SK-N-MC (cell line): ENCODE measurements around the gene SDK1.
"Not testable (repeated sequence)": the region's sequence is repeated elsewhere in the genome, so short reads cannot be mapped to it uniquely, and the experiment has no call there.

Experiments used
- DNase-seq: peaks from one replicate; pipeline ENCODE4 v3.0.0-alpha.2; 2011; ENCODE audit warnings: low read depth, low spot score
- H3K27ac ChIP-seq: fragments of 200-600 bp; sonication (generic); 2 replicates; pipeline ENCODE4 v1.5.1; 2016; ENCODE audit warnings: mixed run types
- H3K36me3 ChIP-seq: fragments of 200-600 bp; sonication (generic); 2 replicates; pipeline ENCODE4 v1.6.1; 2017; ENCODE audit warnings: antibody characterized with exemption, low read length, mixed read lengths; ENCODE audit not compliant: insufficient read depth
- H3K4me3 ChIP-seq: fragments of 200-600 bp; sonication (generic); 2 replicates; pipeline ENCODE4 v1.5.1; 2016
- H3K9ac ChIP-seq: fragments of 200-600 bp; sonication (generic); 2 replicates; pipeline ENCODE4 v1.8.0; 2017; ENCODE audit warnings: mixed run types, mixed read lengths; ENCODE audit not compliant: insufficient read length
- H3K9me3 ChIP-seq: fragments of 200-600 bp; sonication (generic); 2 replicates; pipeline ENCODE4 v1.6.1; 2017; ENCODE audit warnings: low read depth, mild to moderate bottlenecking, antibody characterized with exemption, low read length, moderate library complexity, mixed read lengths
- EZH2 ChIP-seq: fragments of 200-600 bp; sonication (generic); IDR thresholded peaks from one replicate; pipeline ENCODE4 v1.6.1; 2017; ENCODE audit warnings: antibody characterized with exemption
- FOXP2 ChIP-seq: optimal IDR thresholded peaks from 2 replicates; pipeline ENCODE3; 2011; ENCODE audit warnings: mild to moderate bottlenecking, moderate library complexity; ENCODE audit not compliant: insufficient read depth; ENCODE audit errors: extremely low read length, control extremely low read depth
- POLR2AphosphoS5 ChIP-seq: IDR thresholded peaks from 2 replicates; pipeline ENCODE4 v1.6.1; 2012; ENCODE audit warnings: mild to moderate bottlenecking, low read depth, low read length, borderline replicate concordance

SDK1 gene

GRCh38 chr7:3957472-3958108 lies 656.5 kb downstream of the SDK1 start:
- Histone ChIP-seq H3K9ac (no peak overlapping the region), H3K27ac (no peak overlapping the region), H3K4me3 (no peak overlapping the region), H3K9me3 (no peaks in the 10 kb centered on the region), H3K36me3 (peaks cover 29% of the 10 kb centered on the region)
- TF ChIP-seq EZH2 = no peak
- DNase-seq = no peak

- Histone ChIP-seq H3K9me3 (no peaks in the 10 kb centered on the region), H3K9ac (no peak overlapping the region), H3K4me3 (no peak overlapping the region), H3K27ac (no peak overlapping the region), H3K36me3 (peaks cover 31% of the 10 kb centered on the region)
- TF ChIP-seq FOXP2 = no peak
- no peak for TF ChIP-seq POLR2AphosphoS5
- TF ChIP-seq EZH2 = no peak
- no peak for DNase-seq
Observed at GRCh38 chr7:3958109-3958483, 657.0 kb downstream of the SDK1 start.

GRCh38 chr7:3959364-3959763 lies 658.3 kb downstream of the SDK1 start:
- H3K4me3 ChIP-seq = no peak overlapping the region
- no peaks in the 10 kb centered on the region for H3K9me3 ChIP-seq
- no peak overlapping the region for H3K27ac ChIP-seq
- H3K36me3 ChIP-seq = peaks cover 37% of the 10 kb centered on the region
- DNase-seq = no peak
- TF ChIP-seq POLR2AphosphoS5 = no peak
- no peak for TF ChIP-seq FOXP2
- no peak for TF ChIP-seq EZH2
- H3K9ac ChIP-seq = no peak overlapping the region

GRCh38 chr7:3960050-3960763 lies 659.2 kb downstream of the SDK1 start:
- Histone ChIP-seq H3K36me3 (peaks cover 29% of the 10 kb centered on the region), H3K9ac (no peak overlapping the region), H3K27ac (peak overlapping the region; percentile 54; the same call in 1 of the 2 replicates), H3K9me3 (no peaks in the 10 kb centered on the region), H3K4me3 (no peak overlapping the region)
- TF ChIP-seq EZH2 = no peak
- TF ChIP-seq POLR2AphosphoS5 = no peak
- TF ChIP-seq FOXP2 = no peak
- DNase-seq = no peak

GRCh38 chr7:3960942-3961341 lies 659.9 kb downstream of the SDK1 start:
- DNase-seq = no peak
- Histone ChIP-seq H3K27ac (peak overlapping the region; percentile 54; the same call in 1 of the 2 replicates), H3K4me3 (no peak overlapping the region), H3K36me3 (peaks cover 26% of the 10 kb centered on the region), H3K9ac (no peak overlapping the region), H3K9me3 (no peaks in the 10 kb centered on the region)
- no peak for TF ChIP-seq EZH2
- TF ChIP-seq FOXP2 = no peak
- no peak for TF ChIP-seq POLR2AphosphoS5

- no peaks in the 10 kb centered on the region for H3K9me3 ChIP-seq
Observed at GRCh38 chr7:3961857-3962503, 660.9 kb downstream of the SDK1 start.

GRCh38 chr7:3963768-3964167 lies 662.7 kb downstream of the SDK1 start:
- H3K36me3 ChIP-seq = peaks cover 46% of the 10 kb centered on the region
- H3K27ac ChIP-seq, DNase-seq, H3K4me3 ChIP-seq, H3K9ac ChIP-seq, H3K9me3 ChIP-seq: not testable (repeated sequence)

More at GRCh38 chr7:3961857-3962503, 660.9 kb downstream of the SDK1 start:
- TF ChIP-seq POLR2AphosphoS5 = no peak
- TF ChIP-seq FOXP2 = no peak
- no peak for TF ChIP-seq EZH2
- no peak overlapping the region for H3K4me3 ChIP-seq
- no peak overlapping the region for H3K27ac ChIP-seq
- H3K36me3 ChIP-seq = peaks cover 28% of the 10 kb centered on the region
- no peak for DNase-seq
- no peak overlapping the region for H3K9ac ChIP-seq

GRCh38 chr7:3964980-3965606 lies 664.0 kb downstream of the SDK1 start:
- TF ChIP-seq POLR2AphosphoS5 (no peak), FOXP2 (no peak), EZH2 (no peak)
- Histone ChIP-seq H3K9ac (no peak overlapping the region), H3K27ac (no peak overlapping the region), H3K9me3 (no peaks in the 10 kb centered on the region), H3K36me3 (peaks cover 59% of the 10 kb centered on the region), H3K4me3 (no peak overlapping the region)
- no peak for DNase-seq
